HepG2 (cell line): ENCODE results near the gene METTL14. TPM values are rescaled to one million over a fixed set of nuclear protein-coding genes. Genes with fewer than 3 reads are reported as not detected.

Experiments used
- ATAC-seq: fragments of 200-7000 bp; cut with Tn5 transposase; 3 replicates; pipeline ENCODE4 v1.9.1; 2020; ENCODE audit warnings: mild to moderate bottlenecking, moderate library complexity
- BruUV-seq: library from RNA; stranded (reverse); fragments of 400-500 nt; replicated peaks from 2 replicates; lab custom pipeline; 2021; lab: Mats Ljungman, UMichigan
- CTCF ChIA-PET: fragments of 300-600 bp; formaldehyde crosslinking; extraction: SDS; loops from one replicate; lab custom pipeline; 2021; ENCODE audit warnings: low total read pairs, inconsistent platforms, low intra/inter-chr PET ratio; lab: Yijun Ruan, JAX
- POLR2A ChIA-PET: fragments of 350-600 bp; sonication (Branson Sonifier 250); formaldehyde crosslinking; loops from one replicate; lab custom pipeline; 2020; ENCODE audit warnings: antibody characterized with exemption, inconsistent platforms; lab: Yijun Ruan, JAX
- DNase-seq: peaks from one replicate; pipeline ENCODE4 v3.0.0-alpha.2; 2015; ENCODE audit warnings: low spot score
- FAIRE-seq: peaks from 3 replicates; lab custom pipeline; 2011; peaks lifted over from hg19 to GRCh38; lab: Jason Lieb, UNC
- H2AFZ ChIP-seq: one replicate; pipeline ENCODE4 v1.6.1; 2011; ENCODE audit warnings: low read length, inconsistent platforms
- H3K27ac ChIP-seq: fragments of 300-600 bp; 3 replicates; pipeline ENCODE4 v1.8.0; 2011; ENCODE audit warnings: mixed run types, mild to moderate bottlenecking, mixed read lengths, low read length, inconsistent platforms; ENCODE audit not compliant: insufficient read depth; ENCODE audit errors: extremely low read length
- H3K27me3 ChIP-seq, 2 experiments: fragments of 200-600 bp in 1 of 2; 2 replicates in 1 of 2; 3 replicates in 1 of 2; pipeline versions ENCODE4 v1.6.0 to v1.8.0; 2011; ENCODE audit warnings: low read length in 2 of 2, mild to moderate bottlenecking in 2 of 2, moderate library complexity in 2 of 2, inconsistent platforms in 1 of 2; ENCODE audit not compliant: insufficient read depth in 2 of 2, control insufficient read depth in 1 of 2
- H3K36me3 ChIP-seq, 2 experiments: fragments of 200-600 bp in 1 of 2; replicated peaks in 1 of 2; 2 replicates in 1 of 2; 3 replicates in 1 of 2; pipeline versions ENCODE4 v1.5.1 to v1.8.0; 2011; ENCODE audit warnings: low read length in 2 of 2, inconsistent platforms in 1 of 2; ENCODE audit not compliant: insufficient read depth in 2 of 2, control insufficient read depth in 1 of 2
- H3K4me1 ChIP-seq: 2 replicates; pipeline ENCODE4 v1.5.1; 2012; ENCODE audit warnings: low read length, inconsistent platforms; ENCODE audit not compliant: insufficient read depth
- H3K4me2 ChIP-seq: 2 replicates; pipeline ENCODE4 v1.6.0; 2011; ENCODE audit warnings: low read depth, low read length, inconsistent platforms
- H3K4me3 ChIP-seq, 3 experiments: fragments of 200-600 bp in 1 of 3; sonication (generic), shearing (Covaris generic) in 1 of 3; replicated peaks in 1 of 3; 2 replicates each; pipeline ENCODE4 v1.5.1; 2011 to 2016; ENCODE audit warnings: low read length in 3 of 3, inconsistent platforms in 2 of 3, low read depth in 2 of 3, mild to moderate bottlenecking in 2 of 3, control low read depth in 1 of 3, mixed read lengths in 1 of 3; ENCODE audit not compliant: insufficient read depth in 1 of 3
- H3K79me2 ChIP-seq: one replicate; pipeline ENCODE4 v1.6.1; 2011; ENCODE audit warnings: low read length, inconsistent platforms; ENCODE audit not compliant: insufficient read depth
- H3K9ac ChIP-seq: 2 replicates; pipeline ENCODE4 v1.6.0; 2011; ENCODE audit warnings: mild to moderate bottlenecking, low read depth, low read length, inconsistent platforms; ENCODE audit not compliant: insufficient read depth
- H3K9me3 ChIP-seq: 2 replicates; pipeline ENCODE4 v1.5.1; 2012; ENCODE audit warnings: mild to moderate bottlenecking, low read length
- H4K20me1 ChIP-seq: 2 replicates; pipeline ENCODE4 v1.6.0; 2011; ENCODE audit warnings: inconsistent platforms, mild to moderate bottlenecking, low read length, moderate library complexity; ENCODE audit not compliant: insufficient read depth
- BRCA1 ChIP-seq: sonication (generic); formaldehyde crosslinking; IDR thresholded peaks from 2 replicates; pipeline ENCODE4 v1.4.0; 2020; ENCODE audit warnings: missing genetic modification reagents
- DRAP1 ChIP-seq: IDR thresholded peaks from 2 replicates; pipeline ENCODE4 v1.6.1; 2016; ENCODE audit warnings: missing genetic modification reagents, missing compliant biosample characterization
- EP300 ChIP-seq, 3 experiments: sonication (generic) in 1 of 3; formaldehyde crosslinking in 1 of 3; IDR thresholded peaks; 2 replicates each; pipeline versions ENCODE4 v1.5.1 to v1.6.1; 2011 to 2020; ENCODE audit warnings: low read depth in 2 of 3, low read length in 2 of 3, borderline replicate concordance in 1 of 3, improper control_type of control experiment in 1 of 3, mild to moderate bottlenecking in 1 of 3, missing genetic modification reagents in 1 of 3, moderate library complexity in 1 of 3
- GTF3A ChIP-seq: sonication (generic); formaldehyde crosslinking; conservative IDR thresholded peaks from 2 replicates; pipeline ENCODE4 v1.4.0; 2020; ENCODE audit warnings: mild to moderate bottlenecking, missing genetic modification reagents
- RBM39 ChIP-seq: fragments of 200-400 bp; formaldehyde crosslinking; IDR thresholded peaks from one replicate; pipeline ENCODE4 v1.6.1; 2018; ENCODE audit warnings: antibody characterized with exemption, mild to moderate bottlenecking, low read depth, low read length; ENCODE audit not compliant: poor library complexity, severe bottlenecking
- ZFP62 ChIP-seq: sonication (generic); formaldehyde crosslinking; IDR thresholded peaks from 2 replicates; pipeline ENCODE4 v1.4.0; 2020; ENCODE audit warnings: missing genetic modification reagents
- ZNF644 ChIP-seq: IDR thresholded peaks from 2 replicates; pipeline ENCODE4 v1.6.1; 2016; ENCODE audit warnings: low read depth
- ZSCAN31 ChIP-seq: sonication (generic); formaldehyde crosslinking; IDR thresholded peaks from 2 replicates; pipeline ENCODE4 v1.5.0; 2020; ENCODE audit warnings: low read depth, mild to moderate bottlenecking, missing genetic modification reagents
- in situ Hi-C: cut with HindIII; loops from 2 replicates; pipeline ENCODE4 v1.10.0; 2017; ENCODE audit warnings: low pct_unique_long_range_greater_than_20kb; ENCODE audit not compliant: extremely low pct_ligation_motif_present
- intact Hi-C: fragments of 100-400 bp; cut with micrococcal nuclease; formaldehyde crosslinking; loops from one replicate; pipeline ENCODE4 v1.10.0; 2022; ENCODE audit not compliant: unreplicated experiment
- polyA plus RNA-seq, 8 experiments: library from polyadenylated mRNA; depleted of rRNA in 3 of 8; stranded (reverse) in 7 of 8; unstranded in 1 of 8; fragments of >200 nt; fragmentation: Illumina TruSeq in 4 of 8; extraction: Trizol in 4 of 8; gene quantifications; 2 replicates each; pipeline versions ENCODE4 v1.2.1 to v1.2.3, GENCODE V29; 2011 to 2016; ENCODE audit warnings: low read depth in 4 of 8, missing spikeins in 1 of 8, mixed read lengths in 1 of 8; ENCODE audit not compliant: insufficient read depth in 1 of 8
- total RNA-seq, 5 experiments: library from RNA; depleted of rRNA; stranded (reverse); fragments of >200 nt; fragmentation: Illumina TruSeq; extraction: Trizol; gene quantifications; 2 replicates each; pipeline ENCODE4 v1.2.3, GENCODE V29; 2016; ENCODE audit warnings: low read depth in 1 of 5
- TF ChIP-seq, protein P1 (sequence below): sonication (generic); formaldehyde crosslinking; conservative IDR thresholded peaks from 2 replicates; pipeline ENCODE4 v1.4.0; 2020; ENCODE audit warnings: mild to moderate bottlenecking, missing genetic modification reagents, moderate library complexity
- TF ChIP-seq, protein P2 (sequence below): sonication (generic); formaldehyde crosslinking; IDR thresholded peaks from 2 replicates; pipeline ENCODE4 v1.4.0; 2020; ENCODE audit warnings: mild to moderate bottlenecking, missing genetic modification reagents

Gene METTL14
- total and polyA plus RNA-seq, 2 of the 13 experiments (the other 11 are each of a cell fraction or from before 2014, with no cell fraction given), result 11.6 to 44.9 TPM

DNA sequence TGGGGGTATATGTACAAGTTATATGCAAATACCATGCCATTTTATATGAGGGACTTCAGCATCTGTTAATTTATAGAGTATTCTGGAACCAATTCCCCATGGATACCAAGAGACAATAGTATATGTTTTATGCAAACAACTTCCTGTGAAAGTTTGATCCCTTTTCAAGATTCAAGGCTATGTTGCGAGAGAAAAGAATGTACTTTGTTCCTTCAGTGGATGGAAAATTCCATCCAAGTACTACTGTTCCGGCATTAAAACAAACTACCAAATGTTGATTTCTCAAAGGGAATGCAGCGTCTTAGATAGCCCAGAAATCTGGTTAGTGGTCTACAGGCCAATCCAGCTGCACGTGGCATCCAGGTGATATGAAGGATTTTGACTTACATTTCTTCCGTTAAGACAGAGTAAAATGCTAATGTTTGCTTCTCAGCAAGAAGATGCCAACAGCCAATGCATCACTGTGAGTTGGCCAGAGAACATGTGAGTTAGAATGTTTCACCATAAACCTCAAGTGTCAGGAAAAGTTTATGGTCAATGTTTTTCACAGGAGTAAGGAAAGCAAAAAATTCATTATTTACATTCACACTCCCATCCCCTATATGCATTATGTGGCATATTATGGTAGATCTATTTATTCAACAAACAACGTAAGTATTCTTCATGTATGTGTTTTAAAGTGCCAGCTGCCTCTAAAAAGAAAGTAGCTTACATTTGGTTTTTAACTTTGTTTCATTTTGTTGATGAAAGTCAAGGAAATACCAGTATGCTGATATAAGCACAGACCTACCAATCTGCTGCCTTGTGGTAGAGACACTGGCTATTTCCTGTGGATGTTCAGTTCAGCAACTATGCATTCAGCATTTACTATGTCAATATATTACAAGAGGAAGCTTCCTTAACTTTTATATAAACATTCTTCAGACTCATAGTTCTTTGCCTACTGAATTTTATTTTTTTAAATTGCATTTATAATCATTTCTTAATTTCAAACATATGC lies 44.4 kb downstream of the METTL14 start (continued):
- TF ChIP-seq EP300 (IDR thresholded peaks at IDR 0.05; ENCODE audit: low read depth in 2 of 2, low read length in 2 of 2), result peak in 1 of 2 experiments; percentile 61; a peak in 1 of 4 replicates
- no peak for TF ChIP-seq EP300 (CRISPR knock-in tag; IDR thresholded peaks at IDR 0.05; ENCODE audit: borderline replicate concordance)
- 0 out of 2 replicates have a peak, but pooled peaks have one; percentile 3 for TF ChIP-seq ZNF644
- TF ChIP-seq, protein P1, sequence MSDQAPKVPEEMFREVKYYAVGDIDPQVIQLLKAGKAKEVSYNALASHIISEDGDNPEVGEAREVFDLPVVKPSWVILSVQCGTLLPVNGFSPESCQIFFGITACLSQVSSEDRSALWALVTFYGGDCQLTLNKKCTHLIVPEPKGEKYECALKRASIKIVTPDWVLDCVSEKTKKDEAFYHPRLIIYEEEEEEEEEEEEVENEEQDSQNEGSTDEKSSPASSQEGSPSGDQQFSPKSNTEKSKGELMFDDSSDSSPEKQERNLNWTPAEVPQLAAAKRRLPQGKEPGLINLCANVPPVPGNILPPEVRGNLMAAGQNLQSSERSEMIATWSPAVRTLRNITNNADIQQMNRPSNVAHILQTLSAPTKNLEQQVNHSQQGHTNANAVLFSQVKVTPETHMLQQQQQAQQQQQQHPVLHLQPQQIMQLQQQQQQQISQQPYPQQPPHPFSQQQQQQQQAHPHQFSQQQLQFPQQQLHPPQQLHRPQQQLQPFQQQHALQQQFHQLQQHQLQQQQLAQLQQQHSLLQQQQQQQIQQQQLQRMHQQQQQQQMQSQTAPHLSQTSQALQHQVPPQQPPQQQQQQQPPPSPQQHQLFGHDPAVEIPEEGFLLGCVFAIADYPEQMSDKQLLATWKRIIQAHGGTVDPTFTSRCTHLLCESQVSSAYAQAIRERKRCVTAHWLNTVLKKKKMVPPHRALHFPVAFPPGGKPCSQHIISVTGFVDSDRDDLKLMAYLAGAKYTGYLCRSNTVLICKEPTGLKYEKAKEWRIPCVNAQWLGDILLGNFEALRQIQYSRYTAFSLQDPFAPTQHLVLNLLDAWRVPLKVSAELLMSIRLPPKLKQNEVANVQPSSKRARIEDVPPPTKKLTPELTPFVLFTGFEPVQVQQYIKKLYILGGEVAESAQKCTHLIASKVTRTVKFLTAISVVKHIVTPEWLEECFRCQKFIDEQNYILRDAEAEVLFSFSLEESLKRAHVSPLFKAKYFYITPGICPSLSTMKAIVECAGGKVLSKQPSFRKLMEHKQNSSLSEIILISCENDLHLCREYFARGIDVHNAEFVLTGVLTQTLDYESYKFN (CRISPR knock-in tag), result peak; percentile 46; the same call in 1 of the 2 replicates

- Histone ChIP-seq H2AFZ (no peak overlapping the region), H3K9ac (no peak overlapping the region), H3K4me3 (no peak overlapping the region), H3K4me1 (peaks cover 20% of the 10 kb centered on the region), H3K4me2 (no peak overlapping the region), H3K27me3 (no peaks in the 10 kb centered on the region), H3K27ac (no peak overlapping the region), H3K79me2 (no peaks in the 10 kb centered on the region), H3K9me3 (no peaks in the 10 kb centered on the region), H4K20me1 (no peaks in the 10 kb centered on the region; the same call in 1 of the 2 replicates), H3K36me3 (peaks cover 13 to 66% of the 10 kb centered on the region in 2 experiments)
- FAIRE-seq (no peak), DNase-seq (no peak), ATAC-seq (no peak)
- no TSS peak for BruUV-seq
- ChIA-PET POLR2A (no interaction called here), CTCF (no interaction called here)
- intact Hi-C loops, result no loop called here
- TF ChIP-seq RBM39, result no peak
- TF ChIP-seq, protein P2, sequence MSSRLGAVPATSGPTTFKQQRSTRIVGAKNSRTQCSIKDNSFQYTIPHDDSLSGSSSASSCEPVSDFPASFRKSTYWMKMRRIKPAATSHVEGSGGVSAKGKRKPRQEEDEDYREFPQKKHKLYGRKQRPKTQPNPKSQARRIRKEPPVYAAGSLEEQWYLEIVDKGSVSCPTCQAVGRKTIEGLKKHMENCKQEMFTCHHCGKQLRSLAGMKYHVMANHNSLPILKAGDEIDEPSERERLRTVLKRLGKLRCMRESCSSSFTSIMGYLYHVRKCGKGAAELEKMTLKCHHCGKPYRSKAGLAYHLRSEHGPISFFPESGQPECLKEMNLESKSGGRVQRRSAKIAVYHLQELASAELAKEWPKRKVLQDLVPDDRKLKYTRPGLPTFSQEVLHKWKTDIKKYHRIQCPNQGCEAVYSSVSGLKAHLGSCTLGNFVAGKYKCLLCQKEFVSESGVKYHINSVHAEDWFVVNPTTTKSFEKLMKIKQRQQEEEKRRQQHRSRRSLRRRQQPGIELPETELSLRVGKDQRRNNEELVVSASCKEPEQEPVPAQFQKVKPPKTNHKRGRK (CRISPR knock-in tag), result no peak
- no peak for TF ChIP-seq ZSCAN31 (CRISPR knock-in tag)
- no peak for TF ChIP-seq DRAP1 (CRISPR knock-in tag)
- no peak for TF ChIP-seq GTF3A (CRISPR knock-in tag)
- no peak for TF ChIP-seq BRCA1 (CRISPR knock-in tag)
- TF ChIP-seq ZFP62, result no peak
- in situ Hi-C loops, result no loop called here
Measured at GRCh38 chr4:118730683-118731082, 45.5 kb downstream of the METTL14 start.
